ENCODE measurements around the gene IGF2BP3. TPM values are rescaled to one million over a fixed set of nuclear protein-coding genes. Genes with fewer than 3 reads are reported as not detected.
A peak's percentile ranks its signal among the peaks of the same experiment; 100 is the strongest.

The IGF2BP3 gene
- total RNA-seq, 2 donors from 2014 or later: 0.24 to 1.2 TPM

DNA sequence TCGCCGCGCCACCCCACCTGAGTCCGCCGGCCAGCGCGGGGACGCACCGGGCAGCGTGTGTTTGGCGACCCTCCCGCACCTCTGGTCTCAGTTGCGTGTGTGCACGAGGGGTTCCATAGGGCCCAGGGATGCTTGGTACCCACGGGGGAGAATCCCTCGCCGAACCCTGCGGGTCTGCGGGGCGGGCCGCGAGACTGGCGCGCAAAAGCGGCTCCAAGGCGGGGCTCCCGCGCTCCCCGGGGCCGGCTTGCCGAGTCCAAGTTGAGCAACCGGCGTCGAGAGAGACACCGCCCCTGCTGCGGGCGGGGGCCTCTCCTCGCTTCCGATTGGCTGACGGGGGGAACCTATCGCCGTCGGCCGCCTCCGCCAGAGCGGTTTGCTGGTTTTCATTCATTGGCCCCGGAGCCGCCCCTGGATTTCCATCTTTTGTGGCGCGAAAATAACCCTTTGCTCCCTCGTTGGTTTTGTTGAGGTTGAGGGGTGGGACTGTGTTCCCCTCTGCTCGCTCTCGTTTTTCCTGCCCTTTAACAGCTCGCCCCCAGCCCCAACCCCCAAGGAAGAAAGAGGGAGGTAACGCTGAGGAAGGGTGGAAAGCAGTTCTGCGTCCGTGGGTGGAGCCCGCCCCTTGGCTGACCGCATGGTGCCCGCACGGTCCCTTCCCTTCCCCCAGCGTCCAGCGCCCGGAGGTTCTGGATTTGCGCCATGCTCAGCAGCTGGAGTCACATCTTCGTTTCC is 4.0 kb upstream of the IGF2BP3 start:
- H3K9ac ChIP-seq (ENCODE audit: low read depth in 2 of 2, low read length in 2 of 2): no peak overlapping the region
- H3K4me3 ChIP-seq: peak overlapping the region; percentile 34
- no peaks in the 10 kb centered on the region for H3K9me3 ChIP-seq
- no peaks in the 10 kb centered on the region for H3K36me3 ChIP-seq
- peak; percentile 91 for DNase-seq
- H3K27me3 ChIP-seq: peaks cover 92% of the 10 kb centered on the region
- H3K27ac ChIP-seq: no peak overlapping the region
- intact Hi-C loops (cut with DNase I): no loop called here
- TF ChIP-seq CTCF (IDR thresholded peaks at IDR 0.05): no peak
- peaks cover 9% of the 10 kb centered on the region for H3K4me1 ChIP-seq

- Histone ChIP-seq H3K9me3 (no peaks in the 10 kb centered on the region), H3K27me3 (peaks cover 95% of the 10 kb centered on the region), H3K4me1 (peaks cover 14% of the 10 kb centered on the region), H3K36me3 (no peaks in the 10 kb centered on the region), H3K27ac (no peak overlapping the region), H3K9ac (ENCODE audit: low read depth in 2 of 2, low read length in 2 of 2) (no peak overlapping the region), H3K4me3 (peak overlapping the region; percentile 34)
- intact Hi-C loops (cut with DNase I): no loop called here
- no peak for DNase-seq
- no peak for TF ChIP-seq CTCF (IDR thresholded peaks at IDR 0.05)
Measured at GRCh38 chr7:23473844-23474093, 3.5 kb upstream of the IGF2BP3 start.

- peak overlapping the region in 1 of 2 donors; percentile 19 for H3K9ac ChIP-seq (ENCODE audit: low read depth in 2 of 2, low read length in 2 of 2)
- DNase-seq: peak; percentile 28
- peaks cover 96% of the 10 kb centered on the region for H3K27me3 ChIP-seq
- TF ChIP-seq CTCF (IDR thresholded peaks at IDR 0.05): no peak
- no peak overlapping the region for H3K27ac ChIP-seq
- H3K9me3 ChIP-seq: no peaks in the 10 kb centered on the region
- H3K36me3 ChIP-seq: no peaks in the 10 kb centered on the region
- intact Hi-C loops (cut with DNase I): no loop called here
- peak overlapping the region; percentile 34 for H3K4me3 ChIP-seq
- peaks cover 20% of the 10 kb centered on the region for H3K4me1 ChIP-seq
Measured at GRCh38 chr7:23472956-23473843, 2.9 kb upstream of the IGF2BP3 start.

- peaks cover 22% of the 10 kb centered on the region for H3K4me1 ChIP-seq
- no peak for TF ChIP-seq CTCF (IDR thresholded peaks at IDR 0.05)
- intact Hi-C loops (cut with DNase I): no loop called here
- H3K36me3 ChIP-seq: no peaks in the 10 kb centered on the region
- no peak overlapping the region for H3K27ac ChIP-seq
- no peak for DNase-seq
- H3K27me3 ChIP-seq: peaks cover 97% of the 10 kb centered on the region
- no peaks in the 10 kb centered on the region for H3K9me3 ChIP-seq
- no peak overlapping the region for H3K4me3 ChIP-seq
- no peak overlapping the region for H3K9ac ChIP-seq (ENCODE audit: low read depth in 2 of 2, low read length in 2 of 2)
Measured at GRCh38 chr7:23472556-23472955, 2.3 kb upstream of the IGF2BP3 start.

DNA sequence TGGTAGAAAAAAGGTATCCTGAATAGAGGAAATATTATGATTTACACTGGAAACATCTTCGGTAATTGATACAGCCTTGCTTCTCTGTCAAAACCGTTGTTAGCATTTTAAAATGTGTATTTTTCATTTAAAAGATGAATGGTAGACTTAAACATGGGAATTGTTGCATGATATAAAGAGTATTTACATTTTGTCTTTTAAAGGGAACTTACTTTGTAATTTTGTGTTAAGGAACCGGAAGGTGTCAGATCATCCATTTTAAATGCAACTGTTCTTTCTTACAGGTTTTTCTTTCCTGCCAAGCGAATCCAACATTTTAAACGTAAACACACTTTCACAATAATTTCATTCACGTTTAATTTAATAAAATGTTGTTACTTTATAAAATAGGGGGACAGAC is 1.8 kb upstream of the IGF2BP3 start:
- H3K4me1 ChIP-seq: peaks cover 22% of the 10 kb centered on the region
- no peaks in the 10 kb centered on the region for H3K36me3 ChIP-seq
- no peaks in the 10 kb centered on the region for H3K9me3 ChIP-seq
- intact Hi-C loops (cut with DNase I): no loop called here
- H3K27me3 ChIP-seq: peaks cover 97% of the 10 kb centered on the region
- DNase-seq: no peak
- H3K9ac ChIP-seq (ENCODE audit: low read depth in 2 of 2, low read length in 2 of 2): no peak overlapping the region
- no peak for TF ChIP-seq CTCF (IDR thresholded peaks at IDR 0.05)
- H3K4me3 ChIP-seq: no peak overlapping the region
- H3K27ac ChIP-seq: no peak overlapping the region
